AG09309 (cell line): Measurements from ENCODE around the gene CCL22.

Experiments
- DNase-seq: peaks from one replicate; pipeline ENCODE4 v3.0.0-alpha.2; 2010; ENCODE audit warnings: low read depth
- H3K4me3 ChIP-seq: 2 replicates; pipeline ENCODE4 v1.5.1; 2011; ENCODE audit warnings: mild to moderate bottlenecking, low read depth, low read length, moderate library complexity; ENCODE audit not compliant: control insufficient read depth
- TF ChIP-seq, protein P1 (sequence below): IDR thresholded peaks from 2 replicates; pipeline ENCODE4 v1.5.1; 2011; ENCODE audit warnings: mild to moderate bottlenecking, low read depth, low read length, inconsistent platforms; ENCODE audit not compliant: insufficient read depth, control insufficient read depth; ENCODE audit errors: missing control alignments

CCL22 gene

DNA sequence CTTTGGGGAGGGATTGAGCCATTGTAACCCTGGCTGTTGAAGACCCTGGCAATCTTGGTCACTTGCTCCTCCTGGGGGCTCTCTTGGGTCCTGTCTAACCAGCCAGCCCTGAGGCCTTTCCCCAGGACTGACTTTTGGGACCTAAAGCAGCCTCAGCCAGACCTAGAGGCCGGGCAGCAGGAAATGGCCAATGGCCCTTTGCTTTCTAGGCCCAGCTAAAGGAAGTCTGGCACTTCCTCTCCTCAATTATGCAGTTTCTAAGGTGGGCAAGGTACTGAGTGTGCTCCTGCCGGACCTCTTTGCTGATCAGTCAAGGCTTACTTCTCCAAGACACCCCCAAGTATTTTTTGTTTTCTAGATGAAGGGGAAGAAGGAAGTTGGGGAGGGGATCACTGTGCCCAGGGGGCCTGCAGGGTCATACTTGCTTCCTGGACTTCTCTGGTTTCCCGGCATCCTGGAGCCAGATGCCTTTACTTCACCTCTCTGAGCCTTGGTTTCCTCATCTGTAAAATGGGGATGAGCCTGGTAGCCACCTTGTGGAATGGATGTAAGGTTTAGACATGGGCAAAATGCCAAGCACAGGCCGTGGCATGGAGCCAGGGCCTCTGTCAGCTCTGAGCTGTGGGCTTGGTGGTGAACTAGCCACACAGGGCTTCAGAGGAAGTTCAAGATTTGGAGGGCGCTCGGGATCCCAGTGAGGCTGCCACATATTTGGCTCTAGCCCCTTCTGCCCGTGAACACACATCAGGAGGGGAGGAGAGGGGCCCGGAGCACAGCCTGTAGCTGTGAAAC is 22.3 kb downstream of the CCL22 start:
- DNase-seq: no peak

DNA sequence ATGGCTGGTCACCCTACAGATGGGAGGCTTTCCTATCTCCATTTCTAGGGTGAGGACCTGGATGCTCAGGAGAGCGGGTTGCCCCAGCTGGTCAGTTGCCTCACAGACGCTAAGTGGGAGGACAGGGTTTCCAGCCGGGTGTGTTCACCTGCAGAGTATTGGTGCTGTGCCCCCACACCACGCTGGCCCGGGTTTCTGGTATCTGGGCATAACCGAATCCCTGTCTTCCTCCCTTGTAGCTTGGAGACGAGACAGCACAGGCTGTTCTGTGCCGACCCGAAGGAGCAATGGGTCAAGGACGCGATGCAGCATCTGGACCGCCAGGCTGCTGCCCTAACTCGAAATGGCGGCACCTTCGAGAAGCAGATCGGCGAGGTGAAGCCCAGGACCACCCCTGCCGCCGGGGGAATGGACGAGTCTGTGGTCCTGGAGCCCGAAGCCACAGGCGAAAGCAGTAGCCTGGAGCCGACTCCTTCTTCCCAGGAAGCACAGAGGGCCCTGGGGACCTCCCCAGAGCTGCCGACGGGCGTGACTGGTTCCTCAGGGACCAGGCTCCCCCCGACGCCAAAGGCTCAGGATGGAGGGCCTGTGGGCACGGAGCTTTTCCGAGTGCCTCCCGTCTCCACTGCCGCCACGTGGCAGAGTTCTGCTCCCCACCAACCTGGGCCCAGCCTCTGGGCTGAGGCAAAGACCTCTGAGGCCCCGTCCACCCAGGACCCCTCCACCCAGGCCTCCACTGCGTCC is 23.4 kb downstream of the CCL22 start:
- TF ChIP-seq, protein P1, sequence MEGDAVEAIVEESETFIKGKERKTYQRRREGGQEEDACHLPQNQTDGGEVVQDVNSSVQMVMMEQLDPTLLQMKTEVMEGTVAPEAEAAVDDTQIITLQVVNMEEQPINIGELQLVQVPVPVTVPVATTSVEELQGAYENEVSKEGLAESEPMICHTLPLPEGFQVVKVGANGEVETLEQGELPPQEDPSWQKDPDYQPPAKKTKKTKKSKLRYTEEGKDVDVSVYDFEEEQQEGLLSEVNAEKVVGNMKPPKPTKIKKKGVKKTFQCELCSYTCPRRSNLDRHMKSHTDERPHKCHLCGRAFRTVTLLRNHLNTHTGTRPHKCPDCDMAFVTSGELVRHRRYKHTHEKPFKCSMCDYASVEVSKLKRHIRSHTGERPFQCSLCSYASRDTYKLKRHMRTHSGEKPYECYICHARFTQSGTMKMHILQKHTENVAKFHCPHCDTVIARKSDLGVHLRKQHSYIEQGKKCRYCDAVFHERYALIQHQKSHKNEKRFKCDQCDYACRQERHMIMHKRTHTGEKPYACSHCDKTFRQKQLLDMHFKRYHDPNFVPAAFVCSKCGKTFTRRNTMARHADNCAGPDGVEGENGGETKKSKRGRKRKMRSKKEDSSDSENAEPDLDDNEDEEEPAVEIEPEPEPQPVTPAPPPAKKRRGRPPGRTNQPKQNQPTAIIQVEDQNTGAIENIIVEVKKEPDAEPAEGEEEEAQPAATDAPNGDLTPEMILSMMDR: no peak
- H3K4me3 ChIP-seq: no peak overlapping the region
- no peak for DNase-seq

More for the DNA sequence above, 22.3 kb downstream of the CCL22 start:
- TF ChIP-seq, protein P1: no peak
- no peak overlapping the region for H3K4me3 ChIP-seq

DNA sequence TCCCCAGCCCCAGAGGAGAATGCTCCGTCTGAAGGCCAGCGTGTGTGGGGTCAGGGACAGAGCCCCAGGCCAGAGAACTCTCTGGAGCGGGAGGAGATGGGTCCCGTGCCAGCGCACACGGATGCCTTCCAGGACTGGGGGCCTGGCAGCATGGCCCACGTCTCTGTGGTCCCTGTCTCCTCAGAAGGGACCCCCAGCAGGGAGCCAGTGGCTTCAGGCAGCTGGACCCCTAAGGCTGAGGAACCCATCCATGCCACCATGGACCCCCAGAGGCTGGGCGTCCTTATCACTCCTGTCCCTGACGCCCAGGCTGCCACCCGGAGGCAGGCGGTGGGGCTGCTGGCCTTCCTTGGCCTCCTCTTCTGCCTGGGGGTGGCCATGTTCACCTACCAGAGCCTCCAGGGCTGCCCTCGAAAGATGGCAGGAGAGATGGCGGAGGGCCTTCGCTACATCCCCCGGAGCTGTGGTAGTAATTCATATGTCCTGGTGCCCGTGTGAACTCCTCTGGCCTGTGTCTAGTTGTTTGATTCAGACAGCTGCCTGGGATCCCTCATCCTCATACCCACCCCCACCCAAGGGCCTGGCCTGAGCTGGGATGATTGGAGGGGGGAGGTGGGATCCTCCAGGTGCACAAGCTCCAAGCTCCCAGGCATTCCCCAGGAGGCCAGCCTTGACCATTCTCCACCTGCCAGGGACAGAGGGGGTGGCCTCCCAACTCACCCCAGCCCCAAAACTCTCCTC is 24.1 kb downstream of the CCL22 start:
- no peak for DNase-seq
- H3K4me3 ChIP-seq: no peak overlapping the region
- TF ChIP-seq, protein P1: no peak

DNA sequence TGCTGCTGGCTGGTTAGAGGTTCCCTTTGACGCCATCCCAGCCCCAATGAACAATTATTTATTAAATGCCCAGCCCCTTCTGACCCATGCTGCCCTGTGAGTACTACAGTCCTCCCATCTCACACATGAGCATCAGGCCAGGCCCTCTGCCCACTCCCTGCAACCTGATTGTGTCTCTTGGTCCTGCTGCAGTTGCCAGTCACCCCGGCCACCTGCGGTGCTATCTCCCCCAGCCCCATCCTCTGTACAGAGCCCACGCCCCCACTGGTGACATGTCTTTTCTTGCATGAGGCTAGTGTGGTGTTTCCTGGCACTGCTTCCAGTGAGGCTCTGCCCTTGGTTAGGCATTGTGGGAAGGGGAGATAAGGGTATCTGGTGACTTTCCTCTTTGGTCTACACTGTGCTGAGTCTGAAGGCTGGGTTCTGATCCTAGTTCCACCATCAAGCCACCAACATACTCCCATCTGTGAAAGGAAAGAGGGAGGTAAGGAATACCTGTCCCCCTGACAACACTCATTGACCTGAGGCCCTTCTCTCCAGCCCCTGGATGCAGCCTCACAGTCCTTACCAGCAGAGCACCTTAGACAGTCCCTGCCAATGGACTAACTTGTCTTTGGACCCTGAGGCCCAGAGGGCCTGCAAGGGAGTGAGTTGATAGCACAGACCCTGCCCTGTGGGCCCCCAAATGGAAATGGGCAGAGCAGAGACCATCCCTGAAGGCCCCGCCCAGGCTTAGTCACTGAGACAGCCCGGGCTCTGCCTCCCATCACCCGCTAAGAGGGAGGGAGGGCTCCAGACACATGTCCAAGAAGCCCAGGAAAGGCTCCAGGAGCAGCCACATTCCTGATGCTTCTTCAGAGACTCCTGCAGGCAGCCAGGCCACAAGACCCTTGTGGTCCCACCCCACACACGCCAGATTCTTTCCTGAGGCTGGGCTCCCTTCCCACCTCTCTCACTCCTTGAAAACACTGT is 25.0 kb downstream of the CCL22 start:
- no peak for DNase-seq

DNA sequence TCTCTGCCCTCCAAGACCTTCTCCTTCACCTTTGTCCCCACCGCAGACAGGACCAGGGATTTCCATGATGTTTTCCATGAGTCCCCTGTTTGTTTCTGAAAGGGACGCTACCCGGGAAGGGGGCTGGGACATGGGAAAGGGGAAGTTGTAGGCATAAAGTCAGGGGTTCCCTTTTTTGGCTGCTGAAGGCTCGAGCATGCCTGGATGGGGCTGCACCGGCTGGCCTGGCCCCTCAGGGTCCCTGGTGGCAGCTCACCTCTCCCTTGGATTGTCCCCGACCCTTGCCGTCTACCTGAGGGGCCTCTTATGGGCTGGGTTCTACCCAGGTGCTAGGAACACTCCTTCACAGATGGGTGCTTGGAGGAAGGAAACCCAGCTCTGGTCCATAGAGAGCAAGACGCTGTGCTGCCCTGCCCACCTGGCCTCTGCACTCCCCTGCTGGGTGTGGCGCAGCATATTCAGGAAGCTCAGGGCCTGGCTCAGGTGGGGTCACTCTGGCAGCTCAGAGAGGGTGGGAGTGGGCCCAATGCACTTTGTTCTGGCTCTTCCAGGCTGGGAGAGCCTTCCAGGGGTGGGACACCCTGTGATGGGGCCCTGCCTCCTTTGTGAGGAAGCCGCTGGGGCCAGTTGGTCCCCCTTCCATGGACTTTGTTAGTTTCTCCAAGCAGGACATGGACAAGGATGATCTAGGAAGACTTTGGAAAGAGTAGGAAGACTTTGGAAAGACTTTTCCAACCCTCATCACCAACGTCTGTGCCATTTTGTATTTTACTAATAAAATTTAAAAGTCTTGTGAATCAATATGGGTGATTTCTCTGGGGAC is 25.9 kb downstream of the CCL22 start:
- no peak overlapping the region for H3K4me3 ChIP-seq
- TF ChIP-seq, protein P1: no peak

More for the DNA sequence above, 25.0 kb downstream of the CCL22 start:
- no peak overlapping the region for H3K4me3 ChIP-seq
- TF ChIP-seq, protein P1: no peak

More for the DNA sequence above, 25.9 kb downstream of the CCL22 start:
- DNase-seq: no peak
